Stimulated activated CD4-positive, alpha-beta T cell treated with anti-CD3 and anti-CD28 coated beads, Interleukin-15, amount 100 ng/mL, for 24 hours (primary cell): ENCODE data around the gene FOSL2.

Source experiments
- DNase-seq: peaks from one replicate; pipeline ENCODE4 v3.0.0-alpha.2; 2020

The FOSL2 gene

GRCh38 chr2:28375742-28376631 lies 16.7 kb upstream of the FOSL2 start:
- no peak for DNase-seq

GRCh38 chr2:28377195-28377816 lies 15.4 kb upstream of the FOSL2 start:
- no peak for DNase-seq

- DNase-seq, result no peak
These were observed 14.5 kb upstream of the FOSL2 start for GRCh38 chr2:28377984-28378678.

- no peak for DNase-seq
These were observed 13.7 kb upstream of the FOSL2 start for GRCh38 chr2:28378679-28379584.

GRCh38 chr2:28380219-28380618 lies 12.4 kb upstream of the FOSL2 start:
- DNase-seq, result no peak

GRCh38 chr2:28381225-28382180 lies 11.2 kb upstream of the FOSL2 start:
- no peak for DNase-seq

- DNase-seq, result no peak
These were observed 9.9 kb upstream of the FOSL2 start for GRCh38 chr2:28382755-28383154.

GRCh38 chr2:28387082-28387960 lies 5.3 kb upstream of the FOSL2 start:
- DNase-seq, result no peak

- DNase-seq, result no peak
These were observed 3.0 kb upstream of the FOSL2 start for GRCh38 chr2:28389399-28390240.

- peak; percentile 99 for DNase-seq
These were observed 2.4 kb upstream of the FOSL2 start for GRCh38 chr2:28390241-28390745.

- no peak for DNase-seq
These were observed 1.7 kb upstream of the FOSL2 start for GRCh38 chr2:28390746-28391563.

GRCh38 chr2:28391564-28392296 lies 928 bp upstream of the FOSL2 start:
- peak; percentile 90 for DNase-seq

- peak; percentile 70 for DNase-seq
These were observed 617 bp downstream of the FOSL2 start for GRCh38 chr2:28393114-28393836.

- no peak for DNase-seq
These were observed 1.7 kb downstream of the FOSL2 start for GRCh38 chr2:28394331-28394877.

GRCh38 chr2:28394997-28395333 lies 2.3 kb downstream of the FOSL2 start:
- DNase-seq, result no peak

- DNase-seq, result no peak
These were observed 2.8 kb downstream of the FOSL2 start for GRCh38 chr2:28395334-28396061.
